A549 (cell line): ENCODE results near the gene CRNKL1. TPM values are rescaled to one million over a fixed set of nuclear protein-coding genes. Genes with fewer than 3 reads are reported as not detected.

Source experiments
- ATAC-seq, 2 experiments: fragments of 200-7000 bp in 1 of 2; fragments of >200 bp in 1 of 2; cut with Nextera tagmentation in 1 of 2; cut with Tn5 transposase in 1 of 2; 3 replicates each; pipeline versions ENCODE4 v1.8.0 to v1.9.1; 2018 to 2020; ENCODE audit warnings: mild to moderate bottlenecking in 1 of 2, moderate library complexity in 1 of 2
- CTCF ChIA-PET: fragments of 300-600 bp; sonication (Branson Sonifier 250); formaldehyde crosslinking; extraction: SDS; loops from one replicate; lab custom pipeline; 2021; ENCODE audit warnings: antibody characterized with exemption, inconsistent platforms; lab: Yijun Ruan, JAX
- POLR2A ChIA-PET: fragments of 350-600 bp; formaldehyde crosslinking; extraction: SDS; loops from one replicate; lab custom pipeline; 2021; ENCODE audit warnings: antibody characterized with exemption, inconsistent platforms; lab: Yijun Ruan, JAX
- DNase-seq, 2 experiments: peaks; one replicate each; pipeline versions ENCODE4 v3.0.0 to v3.0.0-alpha.2; 2011 to 2016; ENCODE audit warnings: low read depth in 1 of 2, low spot score in 1 of 2
- FAIRE-seq: peaks from 2 replicates; lab custom pipeline; 2011; peaks lifted over from hg19 to GRCh38; lab: Jason Lieb, UNC
- H3K27ac ChIP-seq, 2 experiments: fragments of >200 bp; sonication (Bioruptor Twin); formaldehyde crosslinking; 3 replicates each; pipeline ENCODE4 v1.5.1; 2016 to 2017
- H3K4me1 ChIP-seq: fragments of >200 bp; sonication (Bioruptor Twin); formaldehyde crosslinking; 3 replicates; pipeline ENCODE4 v1.6.1; 2016
- H3K4me2 ChIP-seq: fragments of >200 bp; sonication (Bioruptor Twin); formaldehyde crosslinking; 3 replicates; pipeline ENCODE4 v1.6.1; 2016
- H3K4me3 ChIP-seq: fragments of >200 bp; sonication (Bioruptor Twin); formaldehyde crosslinking; 3 replicates; pipeline ENCODE4 v1.5.1; 2016
- H3K9me3 ChIP-seq: fragments of >200 bp; sonication (Bioruptor Twin); formaldehyde crosslinking; 3 replicates; pipeline ENCODE4 v1.6.1; 2016
- ATOH8 ChIP-seq: fragments of 250-450 bp; sonication (Bioruptor Pico); IDR thresholded peaks from 2 replicates; pipeline ENCODE4 v1.5.0; 2020; ENCODE audit warnings: low read depth, mild to moderate bottlenecking, moderate library complexity
- BCL3 ChIP-seq: fragments of >200 bp; sonication (Bioruptor Twin); formaldehyde crosslinking; IDR thresholded peaks from 3 replicates; pipeline ENCODE4 v1.6.1; 2016
- BHLHE40 ChIP-seq: IDR thresholded peaks from 2 replicates; pipeline ENCODE4 v1.6.1; 2012; ENCODE audit warnings: low read depth, low read length, inconsistent platforms
- CBX8 ChIP-seq: fragments of 200-600 bp; sonication (generic); IDR thresholded peaks from 2 replicates; pipeline ENCODE4 v1.6.1; 2016
- CHD2 ChIP-seq: fragments of 150-350 bp; IDR thresholded peaks from 2 replicates; pipeline ENCODE4 v1.6.1; 2014; ENCODE audit warnings: low read length; ENCODE audit not compliant: partially characterized antibody
- CHD4 ChIP-seq: fragments of 200-600 bp; sonication (generic); IDR thresholded peaks from 2 replicates; pipeline ENCODE4 v1.6.1; 2016; ENCODE audit warnings: antibody characterized with exemption, mild to moderate bottlenecking, borderline replicate concordance
- EHF ChIP-seq: fragments of 250-450 bp; sonication (Bioruptor Pico); IDR thresholded peaks from 2 replicates; pipeline ENCODE4 v1.5.0; 2020; ENCODE audit warnings: mild to moderate bottlenecking
- ELK1 ChIP-seq: fragments of 150-350 bp; IDR thresholded peaks from 2 replicates; pipeline ENCODE4 v1.6.1; 2014; ENCODE audit warnings: low read depth, mild to moderate bottlenecking, low read length
- FOSL2 ChIP-seq, 2 experiments: fragments of 450-650 bp in 1 of 2; fragments of >200 bp in 1 of 2; sonication (Bioruptor Twin) in 1 of 2; formaldehyde crosslinking; IDR thresholded peaks; 2 replicates each; pipeline versions ENCODE4 v1.5.0 to v1.6.1; 2016 to 2020; ENCODE audit warnings: mild to moderate bottlenecking in 1 of 2, moderate library complexity in 1 of 2
- FOXS1 ChIP-seq: fragments of 250-450 bp; sonication (Bioruptor Pico); IDR thresholded peaks from 2 replicates; pipeline ENCODE4 v1.5.0; 2020; ENCODE audit warnings: mild to moderate bottlenecking, moderate library complexity
- GATA3 ChIP-seq: IDR thresholded peaks from 2 replicates; pipeline ENCODE4 v1.6.1; 2012; ENCODE audit warnings: borderline replicate concordance
- KDM5A ChIP-seq: fragments of 200-600 bp; sonication (generic); IDR thresholded peaks from 2 replicates; pipeline ENCODE4 v1.6.1; 2016; ENCODE audit warnings: antibody characterized with exemption, mild to moderate bottlenecking
- MAFK ChIP-seq: fragments of 450-650 bp; IDR thresholded peaks from 2 replicates; pipeline ENCODE4 v1.6.1; 2014; ENCODE audit not compliant: partially characterized antibody
- NFE2L2 ChIP-seq: fragments of 150-350 bp; conservative IDR thresholded peaks from 2 replicates; pipeline ENCODE4 v1.6.1; 2014; ENCODE audit warnings: low read length
- NR3C1 ChIP-seq: fragments of >200 bp; sonication (Bioruptor Twin); formaldehyde crosslinking; IDR thresholded peaks from 3 replicates; pipeline ENCODE4 v1.6.1; 2017
- PHF8 ChIP-seq: fragments of 200-600 bp; sonication (generic); IDR thresholded peaks from 2 replicates; pipeline ENCODE4 v1.6.1; 2016; ENCODE audit warnings: low read depth, mild to moderate bottlenecking, antibody characterized with exemption, moderate library complexity, borderline replicate concordance
- POLR2A ChIP-seq: IDR thresholded peaks from 2 replicates; pipeline ENCODE4 v1.6.1; 2012; ENCODE audit warnings: mild to moderate bottlenecking, low read length
- RARB ChIP-seq: fragments of 250-450 bp; sonication (Bioruptor Pico); IDR thresholded peaks from 2 replicates; pipeline ENCODE4 v1.8.0; 2021; ENCODE audit warnings: mild to moderate bottlenecking, moderate library complexity
- REST ChIP-seq: fragments of 200-600 bp; sonication (generic); IDR thresholded peaks from 2 replicates; pipeline ENCODE4 v1.6.1; 2016; ENCODE audit warnings: antibody characterized with exemption, mild to moderate bottlenecking, moderate library complexity
- SREBF2 ChIP-seq: fragments of 450-650 bp; IDR thresholded peaks from 2 replicates; pipeline ENCODE4 v1.6.1; 2014; ENCODE audit warnings: mild to moderate bottlenecking, moderate library complexity
- ZSCAN20 ChIP-seq: fragments of 250-450 bp; sonication (Bioruptor Pico); IDR thresholded peaks from 2 replicates; pipeline ENCODE4 v1.8.0; 2022; ENCODE audit warnings: mild to moderate bottlenecking, moderate library complexity
- polyA plus RNA-seq, 4 experiments: library from polyadenylated mRNA; depleted of rRNA in 3 of 4; stranded (reverse); fragments of >200 nt; fragmentation: RNase III in 1 of 4; extraction: RNeasy Plus Mini Kit Qiagen cat#74134 plus additional on column Dnase treatment in 1 of 4; gene quantifications; 2 replicates in 3 of 4; 3 replicates in 1 of 4; pipeline ENCODE4 v1.2.3, GENCODE V29; 2011 to 2017
- TF ChIP-seq, protein P1 (sequence below): fragments of 450-650 bp; IDR thresholded peaks from 2 replicates; pipeline ENCODE4 v1.6.1; 2014; ENCODE audit warnings: antibody characterized with exemption

The CRNKL1 gene
- polyA plus RNA-seq, 2 of the 4 experiments (the other 2 are of a cell fraction): 19.4 to 32.1 TPM

DNA sequence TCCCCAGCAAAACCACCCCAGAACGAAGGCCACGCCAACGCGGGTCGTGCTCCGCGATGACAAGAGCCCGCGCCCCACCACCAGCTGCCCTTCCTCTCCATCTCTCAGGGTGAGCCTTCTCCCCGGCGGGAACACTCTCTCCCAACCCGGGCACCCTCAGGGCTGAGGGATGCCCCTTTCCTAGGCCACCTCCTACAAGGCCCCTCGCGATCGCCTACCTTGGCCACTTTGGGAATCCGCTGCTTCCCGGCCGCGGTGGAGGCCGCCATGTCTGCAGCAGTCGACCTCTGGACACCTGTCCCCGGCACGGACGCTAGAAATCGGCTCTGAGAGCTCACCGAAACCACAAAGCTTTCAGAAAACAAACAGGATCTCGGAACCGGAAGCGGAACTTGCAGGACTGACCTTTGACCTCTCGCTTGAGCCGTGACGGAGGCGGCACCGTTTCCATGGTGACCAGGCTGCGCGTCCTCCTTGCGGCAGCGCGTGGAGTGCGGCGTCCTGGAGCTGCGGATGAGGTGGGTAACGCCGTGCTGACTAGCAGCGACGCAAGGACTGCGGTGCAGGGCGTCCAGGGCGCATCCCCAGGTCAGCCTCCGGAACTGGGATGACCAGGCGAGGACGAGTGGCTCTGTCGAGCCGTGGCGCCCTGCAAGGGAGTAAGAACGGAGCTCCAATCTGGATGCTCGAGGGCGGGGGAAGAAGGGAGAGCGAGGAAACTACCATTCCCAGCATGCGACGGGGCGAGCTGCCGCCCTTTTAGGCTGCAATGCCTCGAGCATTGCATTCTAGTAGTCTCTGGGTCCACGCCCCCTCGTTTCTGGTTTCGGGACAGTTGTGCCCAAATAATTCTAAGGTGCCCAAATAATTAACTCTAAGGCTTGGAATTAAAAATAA lies at the start of gene CRNKL1, which contains the start of gene CFAP61 (continued):
- peak; percentile 67; the same call in 1 of the 2 replicates for TF ChIP-seq KDM5A
- TF ChIP-seq POLR2A: peak; percentile 53
- no peak for TF ChIP-seq EHF (CRISPR knock-in tag)

GRCh38 chr20:20100881-20101280 lies 48.6 kb upstream of the CRNKL1 start:
- CTCF ChIA-PET: interaction anchor here (1.0 to 1.9 kb wide), 4 partner anchors 11 to 1515 kb away, joined by 3 to 7 read pairs (median 4); no protein-coding TSS in a partner anchor
- no peak for TF ChIP-seq RARB (CRISPR knock-in tag)
- no peak for TF ChIP-seq PHF8
- TF ChIP-seq SREBF2: no peak
- TF ChIP-seq FOXS1 (CRISPR knock-in tag): no peak
- TF ChIP-seq CBX8: no peak
- TF ChIP-seq MAFK: no peak
- TF ChIP-seq BCL3: no peak
- no peak for TF ChIP-seq BHLHE40
- no peak for TF ChIP-seq NFE2L2
- TF ChIP-seq FOSL2 (IDR thresholded peaks at IDR 0.05): no peak
- TF ChIP-seq FOSL2 (CRISPR knock-in tag; IDR thresholded peaks at IDR 0.05): no peak
- no peak for TF ChIP-seq REST
- no peak for TF ChIP-seq CHD2
- no peak for TF ChIP-seq ELK1
- TF ChIP-seq CHD4: no peak
- TF ChIP-seq, protein P1, sequence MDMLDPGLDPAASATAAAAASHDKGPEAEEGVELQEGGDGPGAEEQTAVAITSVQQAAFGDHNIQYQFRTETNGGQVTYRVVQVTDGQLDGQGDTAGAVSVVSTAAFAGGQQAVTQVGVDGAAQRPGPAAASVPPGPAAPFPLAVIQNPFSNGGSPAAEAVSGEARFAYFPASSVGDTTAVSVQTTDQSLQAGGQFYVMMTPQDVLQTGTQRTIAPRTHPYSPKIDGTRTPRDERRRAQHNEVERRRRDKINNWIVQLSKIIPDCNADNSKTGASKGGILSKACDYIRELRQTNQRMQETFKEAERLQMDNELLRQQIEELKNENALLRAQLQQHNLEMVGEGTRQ: no peak
- no peak for TF ChIP-seq ZSCAN20 (CRISPR knock-in tag)
- no peak for TF ChIP-seq GATA3
- no peak for TF ChIP-seq NR3C1
- TF ChIP-seq ATOH8: no peak
- POLR2A ChIA-PET: no interaction called here

More at GRCh38 chr20:20100881-20101280, 48.6 kb upstream of the CRNKL1 start:
- no peak overlapping the region for H3K27ac ChIP-seq
- H3K9me3 ChIP-seq: no peaks in the 10 kb centered on the region
- DNase-seq: no peak
- no peak for ATAC-seq
- peak; percentile 56 for FAIRE-seq
- no peak overlapping the region for H3K4me2 ChIP-seq
- H3K4me1 ChIP-seq: no peaks in the 10 kb centered on the region
- no peak overlapping the region for H3K4me3 ChIP-seq
